ACC112 (cell line): ENCODE data around the gene SLC27A5.
"Not testable (repeated sequence)": the region's sequence is repeated elsewhere in the genome, so short reads cannot be mapped to it uniquely, and the experiment has no call there.

Experiments
- H2AFZ ChIP-seq: fragments of 200-600 bp; sonication (generic); one replicate; pipeline ENCODE4 v1.6.0; 2017; ENCODE audit warnings: antibody characterized with exemption, low read length; ENCODE audit not compliant: unreplicated experiment
- H3K27ac ChIP-seq: fragments of 200-600 bp; sonication (generic); 2 replicates; pipeline ENCODE4 v1.5.1; 2014; ENCODE audit warnings: low read depth, mild to moderate bottlenecking, antibody characterized with exemption, low read length, moderate library complexity
- H3K27me3 ChIP-seq: fragments of 200-600 bp; sonication (generic); 2 replicates; pipeline ENCODE4 v1.6.1; 2014; ENCODE audit warnings: mild to moderate bottlenecking, antibody characterized with exemption, low read length, moderate library complexity, mixed read lengths; ENCODE audit not compliant: insufficient read depth
- H3K36me3 ChIP-seq: fragments of 200-600 bp; sonication (generic); 2 replicates; pipeline ENCODE4 v1.6.1; 2016; ENCODE audit warnings: mild to moderate bottlenecking, antibody characterized with exemption, low read length, moderate library complexity, mixed read lengths; ENCODE audit not compliant: insufficient read depth
- H3K4me1 ChIP-seq: fragments of 200-600 bp; sonication (generic); one replicate; pipeline ENCODE4 v1.6.1; 2016; ENCODE audit warnings: low read length, mixed read lengths; ENCODE audit not compliant: insufficient read depth, unreplicated experiment, control insufficient read depth
- H3K4me3 ChIP-seq: fragments of 200-600 bp; sonication (generic); 2 replicates; pipeline ENCODE4 v1.5.1; 2014; ENCODE audit warnings: mild to moderate bottlenecking, low read depth, low read length
- H3K79me2 ChIP-seq: fragments of 200-600 bp; sonication (generic); one replicate; pipeline ENCODE4 v1.6.0; 2016; ENCODE audit warnings: low read length; ENCODE audit not compliant: control insufficient read depth, unreplicated experiment, insufficient read depth

The SLC27A5 gene

DNA sequence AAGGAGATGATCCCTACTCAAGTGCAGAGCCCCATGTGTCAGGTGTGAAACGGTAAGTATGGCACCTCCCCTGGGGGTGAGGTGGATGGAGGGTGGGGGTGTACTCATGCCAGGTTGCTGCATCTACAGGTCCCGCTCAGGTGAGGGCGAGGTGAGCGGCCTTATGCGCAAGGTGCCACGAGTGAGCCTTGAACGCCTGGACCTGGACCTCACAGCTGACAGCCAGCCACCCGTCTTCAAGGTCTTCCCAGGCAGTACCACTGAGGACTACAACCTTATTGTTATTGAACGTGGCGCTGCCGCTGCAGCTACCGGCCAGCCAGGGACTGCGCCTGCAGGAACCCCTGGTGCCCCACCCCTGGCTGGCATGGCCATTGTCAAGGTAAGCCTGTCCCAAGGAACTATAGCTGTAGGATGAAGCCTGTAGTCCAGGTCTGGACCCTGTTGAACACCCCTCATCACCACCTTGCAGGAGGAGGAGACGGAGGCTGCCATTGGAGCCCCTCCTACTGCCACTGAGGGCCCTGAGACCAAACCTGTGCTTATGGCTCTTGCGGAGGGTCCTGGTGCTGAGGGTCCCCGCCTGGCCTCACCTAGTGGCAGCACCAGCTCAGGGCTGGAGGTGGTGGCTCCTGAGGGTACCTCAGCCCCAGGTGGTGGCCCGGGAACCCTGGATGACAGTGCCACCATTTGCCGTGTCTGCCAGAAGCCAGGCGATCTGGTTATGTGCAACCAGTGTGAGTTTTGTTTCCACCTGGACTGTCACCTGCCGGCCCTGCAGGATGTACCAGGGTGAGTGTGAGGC, 37.3 kb upstream of the SLC27A5 start:
- H3K4me3 ChIP-seq = no peak overlapping the region
- peaks cover 14% of the 10 kb centered on the region for H3K36me3 ChIP-seq
- H3K27ac ChIP-seq = no peak overlapping the region
- peaks cover 15% of the 10 kb centered on the region for H3K4me1 ChIP-seq
- no peaks in the 10 kb centered on the region for H3K27me3 ChIP-seq
- H2AFZ ChIP-seq = no peak overlapping the region
- peaks cover 43% of the 10 kb centered on the region for H3K79me2 ChIP-seq

- peaks cover 8% of the 10 kb centered on the region for H3K4me1 ChIP-seq
- peak overlapping the region; percentile 16; the same call in 1 of the 2 replicates for H3K4me3 ChIP-seq
- peaks cover 43% of the 10 kb centered on the region for H3K79me2 ChIP-seq
- no peaks in the 10 kb centered on the region for H3K27me3 ChIP-seq
- peaks cover 12% of the 10 kb centered on the region for H3K36me3 ChIP-seq
- no peak overlapping the region for H3K27ac ChIP-seq
- H2AFZ ChIP-seq = no peak overlapping the region
These were observed 35.8 kb upstream of the SLC27A5 start for GRCh38 chr19:58547323-58548312.

DNA sequence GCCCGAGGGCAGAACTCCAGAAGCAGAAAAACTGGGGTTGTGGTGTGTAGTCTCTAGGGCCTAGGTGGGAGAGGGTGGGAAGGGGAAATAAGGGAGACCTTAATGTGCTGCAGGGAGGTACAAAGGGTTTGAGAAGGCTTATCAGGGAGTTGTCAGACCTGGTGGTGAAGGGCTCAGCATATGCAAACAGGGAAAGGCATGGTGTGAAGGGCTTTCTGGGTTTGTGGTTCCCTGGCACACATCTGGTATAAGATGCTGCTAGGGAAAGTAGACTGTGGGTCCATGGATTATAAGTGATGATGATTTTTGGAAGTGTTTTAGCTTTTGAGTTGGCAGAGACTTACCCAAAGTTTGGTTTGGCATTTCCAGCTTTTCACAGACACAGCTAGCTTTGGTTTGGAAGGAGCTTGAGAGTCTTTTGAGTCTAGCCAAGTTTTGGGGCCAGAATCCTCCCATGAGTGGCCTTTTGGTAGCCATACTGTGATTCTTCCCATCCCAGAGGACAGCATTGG, 34.3 kb upstream of the SLC27A5 start:
- Histone ChIP-seq H3K27ac (no peak overlapping the region), H2AFZ (no peak overlapping the region), H3K79me2 (peaks cover 43% of the 10 kb centered on the region)

GRCh38 chr19:58545286-58546018, 33.7 kb upstream of the SLC27A5 start:
- H3K79me2 ChIP-seq = peaks cover 43% of the 10 kb centered on the region
- peak overlapping the region; percentile 95 for H3K4me3 ChIP-seq
- peaks cover 5% of the 10 kb centered on the region; the same call in 1 of the 2 replicates for H3K36me3 ChIP-seq
- H2AFZ ChIP-seq = no peak overlapping the region
- H3K4me1 ChIP-seq = peaks cover 8% of the 10 kb centered on the region
- no peaks in the 10 kb centered on the region for H3K27me3 ChIP-seq
- no peak overlapping the region for H3K27ac ChIP-seq

More for the DNA sequence above, 34.3 kb upstream of the SLC27A5 start:
- no peaks in the 10 kb centered on the region for H3K27me3 ChIP-seq
- H3K36me3 ChIP-seq = peaks cover 9% of the 10 kb centered on the region; the same call in 1 of the 2 replicates
- H3K4me1 ChIP-seq = peaks cover 8% of the 10 kb centered on the region
- H3K4me3 ChIP-seq = peak overlapping the region; percentile 95

GRCh38 chr19:58544591-58545285, 32.9 kb upstream of the SLC27A5 start:
- Histone ChIP-seq H3K27me3 (no peaks in the 10 kb centered on the region), H3K27ac (peak overlapping the region; percentile 96; the same call in 1 of the 2 replicates), H3K4me3 (peak overlapping the region; percentile 95), H3K4me1 (peaks cover 8% of the 10 kb centered on the region), H2AFZ (no peak overlapping the region), H3K79me2 (peaks cover 43% of the 10 kb centered on the region), H3K36me3 (peaks cover 5% of the 10 kb centered on the region; the same call in 1 of the 2 replicates)

GRCh38 chr19:58543826-58544590, 32.2 kb upstream of the SLC27A5 start, which contains the start of gene TRIM28:
Gene TRIM28, plus strand, starts transcription at chr19:58544064. Its CDS starts 694 bp downstream, at chr19:58544758.
- H3K27me3 ChIP-seq = peaks cover 6% of the 10 kb centered on the region
- peaks cover 8% of the 10 kb centered on the region for H3K4me1 ChIP-seq
- H3K79me2 ChIP-seq = peaks cover 42% of the 10 kb centered on the region
- H3K27ac ChIP-seq = peak within 1 kb of the TSS; percentile 96
- H3K36me3 ChIP-seq = peaks cover 5% of the 10 kb centered on the region; the same call in 1 of the 2 replicates
- H3K4me3 ChIP-seq = peak within 1 kb of the TSS; percentile 95
- peak within 1 kb of the TSS; percentile 93 for H2AFZ ChIP-seq

DNA sequence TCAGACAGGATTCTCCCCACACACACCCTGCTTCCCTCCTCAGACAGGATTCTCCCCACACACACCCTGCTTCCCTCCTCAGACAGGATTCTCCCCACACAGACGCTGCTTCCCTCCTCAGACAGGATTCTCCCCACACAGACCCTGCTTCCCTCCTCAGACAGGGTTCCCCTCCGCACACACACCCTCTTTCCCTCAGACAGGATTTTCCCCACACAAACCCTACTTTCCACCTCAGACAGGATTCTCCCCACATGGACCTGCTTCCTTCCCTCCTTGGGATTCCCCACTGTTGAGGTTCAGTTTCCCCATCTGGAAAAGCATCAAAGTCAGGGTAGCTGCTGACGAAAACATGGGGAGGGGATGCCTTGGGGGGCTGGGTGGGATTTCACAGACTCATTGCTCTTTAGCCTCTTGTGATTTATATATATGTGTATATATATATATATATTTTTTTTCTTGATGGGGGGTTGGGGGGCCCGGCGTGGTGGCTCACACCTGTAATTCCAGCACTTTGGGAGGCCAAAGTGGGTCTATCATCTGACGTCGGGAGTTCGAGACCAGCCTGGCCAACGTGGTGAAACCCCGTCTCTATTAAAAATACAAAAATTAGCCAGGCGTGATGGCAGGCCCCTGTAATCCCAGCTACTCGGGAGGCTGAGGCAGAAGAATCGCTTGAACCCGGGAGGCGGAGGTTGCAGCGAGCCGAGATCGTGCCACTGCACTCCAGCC, 31.0 kb upstream of the SLC27A5 start:
- not testable (repeated sequence) for H3K4me3 ChIP-seq, H3K4me1 ChIP-seq, H3K36me3 ChIP-seq, H3K27ac ChIP-seq, H2AFZ ChIP-seq
- H3K27me3 ChIP-seq = peaks cover 16% of the 10 kb centered on the region
- peaks cover 32% of the 10 kb centered on the region for H3K79me2 ChIP-seq

DNA sequence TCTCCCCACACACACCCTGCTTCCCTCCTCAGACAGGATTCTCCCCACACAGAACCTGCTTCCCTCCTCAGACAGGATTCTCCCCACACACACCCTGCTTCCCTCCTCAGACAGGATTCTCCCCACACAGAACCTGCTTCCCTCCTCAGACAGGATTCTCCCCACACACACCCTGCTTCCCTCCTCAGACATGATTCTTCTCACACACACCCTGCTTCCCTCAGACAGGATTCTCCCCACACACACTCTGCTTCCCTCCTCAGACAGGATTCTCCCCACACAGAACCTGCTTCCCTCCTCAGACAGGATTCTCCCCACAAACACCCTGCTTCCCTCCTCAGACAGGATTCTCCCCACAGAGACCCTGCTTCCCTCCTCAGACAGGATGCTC, 27.4 kb upstream of the SLC27A5 start:
- H3K79me2 ChIP-seq, H2AFZ ChIP-seq, H3K4me1 ChIP-seq, H3K4me3 ChIP-seq, H3K27ac ChIP-seq, H3K36me3 ChIP-seq: not testable (repeated sequence)
- peaks cover 19% of the 10 kb centered on the region for H3K27me3 ChIP-seq
